GM19324 (cell line): Measurements from ENCODE around the gene KCP.
"Not testable (repeated sequence)": the region's sequence is repeated elsewhere in the genome, so short reads cannot be mapped to it uniquely, and the experiment has no call there.

Experiments used
- ATAC-seq: cut with Tn5 transposase; IDR thresholded peaks from one replicate; pipeline ENCODE4 v1.9.1; 2021; ENCODE audit warnings: mild to moderate bottlenecking, moderate library complexity; ENCODE audit not compliant: unreplicated experiment, low FRiP score

KCP gene

GRCh38 chr7:128922496-128923410, 12.2 kb upstream of the KCP start:
- ATAC-seq: no peak

DNA sequence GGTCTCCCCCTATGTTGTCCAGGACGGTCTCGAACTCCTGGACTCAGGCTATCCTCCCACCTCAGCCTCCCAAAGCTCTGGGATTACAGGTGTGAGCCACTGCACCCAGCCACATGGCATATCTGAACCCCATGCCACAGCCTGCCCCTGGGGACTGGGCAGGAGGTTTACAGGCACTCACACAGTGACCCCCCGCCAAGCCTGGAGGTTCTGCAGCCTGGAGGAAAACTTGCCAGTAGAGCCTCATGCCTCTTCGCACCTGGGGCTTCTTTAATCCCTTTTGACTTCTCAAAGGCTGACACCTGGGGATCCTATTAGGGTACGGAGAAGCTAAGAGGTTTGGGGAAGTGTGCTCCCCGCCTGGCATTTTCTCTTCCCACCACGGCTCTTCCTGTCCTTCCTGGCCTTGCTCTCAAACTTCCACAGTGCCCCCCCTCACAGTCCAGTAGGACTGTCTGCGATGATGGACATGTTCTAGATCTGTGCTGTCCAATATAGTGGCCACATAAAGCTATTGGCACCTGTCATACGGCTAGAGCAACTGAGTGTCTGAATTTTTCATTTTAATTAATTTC, 11.4 kb upstream of the KCP start:
- no peak for ATAC-seq

- ATAC-seq: no peak
Observed at GRCh38 chr7:128920913-128921582, 10.5 kb upstream of the KCP start.

- ATAC-seq: no peak
Observed at GRCh38 chr7:128919881-128920799, 9.6 kb upstream of the KCP start.

GRCh38 chr7:128919241-128919640, 8.7 kb upstream of the KCP start:
- no peak for ATAC-seq

DNA sequence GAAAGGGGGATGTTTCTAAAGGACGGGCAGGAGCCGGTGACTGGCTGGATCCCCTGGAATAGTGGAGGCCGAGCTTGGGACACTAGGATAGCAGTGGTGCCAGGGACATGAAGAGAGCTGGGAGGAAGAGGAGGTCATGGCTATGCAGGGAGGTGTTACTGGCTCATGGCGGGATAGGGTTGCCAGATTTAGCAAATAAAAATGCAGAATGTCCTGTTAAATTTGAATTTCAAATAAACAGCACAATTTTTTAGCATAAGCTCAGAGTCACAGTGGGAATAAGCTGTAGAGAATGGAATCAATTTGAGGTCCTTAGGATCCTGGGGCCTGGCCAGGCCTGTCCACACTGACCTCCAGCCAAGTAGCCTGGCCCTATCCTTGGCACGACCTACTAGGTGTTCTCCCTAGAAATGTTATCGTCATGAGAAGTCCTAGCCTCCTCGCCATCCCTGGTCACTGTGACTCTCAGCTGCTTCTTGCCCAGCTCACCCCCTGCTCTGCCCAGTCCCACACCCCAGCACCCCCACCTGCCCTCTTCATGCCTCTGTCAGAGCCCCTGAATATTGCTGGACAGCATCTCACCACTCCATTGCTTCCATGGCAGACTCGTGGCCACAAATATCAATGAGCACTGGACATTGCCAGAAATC, 7.6 kb upstream of the KCP start:
- ATAC-seq: no peak

DNA sequence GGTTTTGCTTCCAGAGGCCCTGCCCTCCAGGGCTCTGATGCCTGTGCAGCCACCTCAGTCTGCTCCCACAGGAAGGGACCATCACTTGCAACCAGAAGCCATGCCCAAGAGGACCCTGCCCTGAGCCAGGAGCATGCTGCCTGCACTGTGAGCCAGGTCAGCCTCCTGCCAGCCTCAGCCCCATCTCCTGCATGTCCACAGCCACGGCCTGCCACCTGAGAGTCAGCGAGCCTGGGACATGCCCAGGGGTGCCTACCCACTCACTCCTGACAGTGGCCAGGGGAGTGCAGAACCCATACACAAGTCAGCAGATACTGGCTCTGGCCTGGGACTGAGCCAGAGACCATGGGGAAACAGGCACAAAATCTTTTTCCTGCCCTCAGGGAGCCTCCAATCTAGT, 6.6 kb upstream of the KCP start:
- no peak for ATAC-seq

DNA sequence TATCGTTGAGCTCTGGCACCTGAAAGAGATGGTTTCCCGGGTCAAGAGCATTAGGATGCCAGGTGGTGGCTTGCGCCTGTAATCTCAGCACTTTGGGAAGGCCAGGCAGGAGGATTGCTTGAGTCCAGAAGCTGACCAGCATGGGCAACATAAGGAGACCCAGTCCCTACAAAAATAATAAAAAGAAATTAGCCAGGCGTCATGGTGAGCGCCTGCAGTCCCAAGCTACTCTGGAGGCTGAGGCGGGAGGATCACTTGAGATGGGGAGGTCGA, 6.1 kb upstream of the KCP start:
- no peak for ATAC-seq

DNA sequence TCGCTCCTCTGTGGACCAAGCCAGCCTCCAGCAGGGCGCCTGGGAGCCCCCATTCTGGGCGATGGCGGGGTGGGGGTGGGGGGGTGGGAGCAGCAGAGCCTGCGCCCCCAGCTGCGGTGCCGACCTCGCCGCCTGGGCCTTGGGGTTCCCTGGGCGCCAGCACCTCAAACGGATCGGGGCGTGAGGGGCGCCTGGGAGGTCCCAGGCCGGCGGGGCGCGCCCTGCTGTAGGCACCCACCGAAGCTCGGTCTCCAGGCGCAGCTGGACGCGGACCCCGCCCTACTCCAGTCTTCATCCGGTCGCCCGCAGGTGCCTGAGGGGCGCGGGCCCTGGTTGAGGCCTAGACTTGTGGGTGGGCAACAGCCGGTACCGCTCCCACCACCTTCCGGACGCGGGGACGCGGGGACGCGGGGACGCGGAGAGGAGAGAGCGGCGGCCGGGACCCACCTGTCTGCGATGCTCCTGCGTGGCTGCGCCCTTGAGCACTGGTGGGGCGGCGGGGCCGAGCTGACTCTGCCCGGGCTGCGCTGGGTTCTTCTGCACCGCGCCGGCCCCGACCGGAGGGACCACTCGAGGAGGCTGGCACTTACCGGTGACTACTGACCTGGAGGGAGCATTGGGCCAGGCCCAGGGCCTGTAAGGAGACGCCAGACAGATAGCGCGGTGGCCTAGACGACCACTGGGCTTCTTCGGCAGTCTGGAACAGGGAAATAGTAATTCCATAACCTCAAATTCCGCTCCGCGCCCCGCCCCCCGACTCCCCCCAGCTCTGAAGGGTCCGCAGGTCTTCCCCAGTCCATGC, 5.5 kb upstream of the KCP start:
- ATAC-seq: no peak

GRCh38 chr7:128915271-128915819, 4.8 kb upstream of the KCP start:
- ATAC-seq: no peak

- no peak for ATAC-seq
Observed at GRCh38 chr7:128914566-128915151, 4.2 kb upstream of the KCP start.

- ATAC-seq: no peak
Observed at GRCh38 chr7:128913870-128914565, 3.5 kb upstream of the KCP start.

GRCh38 chr7:128912709-128913495, 2.4 kb upstream of the KCP start:
- ATAC-seq: not testable (repeated sequence)

GRCh38 chr7:128912281-128912680, 1.8 kb upstream of the KCP start:
- ATAC-seq: no peak

DNA sequence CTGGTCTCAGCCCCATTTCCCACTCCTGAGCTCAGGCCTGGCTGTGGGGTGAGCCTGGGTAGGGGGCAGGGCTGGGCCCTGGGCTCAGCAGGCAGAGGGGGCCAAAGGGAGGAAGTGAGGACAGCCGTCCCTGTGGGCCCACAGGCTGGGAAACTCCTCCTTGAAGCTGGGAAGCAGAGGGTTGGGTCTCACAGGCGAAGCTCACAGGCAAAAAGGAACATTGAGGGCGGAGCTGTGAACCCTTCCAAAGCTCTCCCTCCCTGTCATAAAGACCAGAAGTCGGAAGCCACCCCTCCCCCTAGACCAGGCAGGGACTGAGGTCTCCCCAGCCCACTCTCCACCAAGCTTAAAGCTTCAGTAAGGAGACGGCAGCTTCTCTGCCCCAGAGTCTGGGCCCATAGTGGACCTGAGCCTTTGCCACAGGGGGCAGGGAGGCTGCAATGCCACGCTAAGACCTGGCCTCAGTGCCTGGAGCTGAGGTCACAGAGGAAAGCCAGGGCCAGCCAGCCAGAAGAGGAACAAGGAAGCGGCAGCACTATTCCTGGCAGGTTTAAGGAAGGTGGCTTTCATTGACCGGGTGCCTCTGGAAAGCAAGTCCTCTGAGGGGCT, 1.0 kb upstream of the KCP start:
- ATAC-seq: no peak

DNA sequence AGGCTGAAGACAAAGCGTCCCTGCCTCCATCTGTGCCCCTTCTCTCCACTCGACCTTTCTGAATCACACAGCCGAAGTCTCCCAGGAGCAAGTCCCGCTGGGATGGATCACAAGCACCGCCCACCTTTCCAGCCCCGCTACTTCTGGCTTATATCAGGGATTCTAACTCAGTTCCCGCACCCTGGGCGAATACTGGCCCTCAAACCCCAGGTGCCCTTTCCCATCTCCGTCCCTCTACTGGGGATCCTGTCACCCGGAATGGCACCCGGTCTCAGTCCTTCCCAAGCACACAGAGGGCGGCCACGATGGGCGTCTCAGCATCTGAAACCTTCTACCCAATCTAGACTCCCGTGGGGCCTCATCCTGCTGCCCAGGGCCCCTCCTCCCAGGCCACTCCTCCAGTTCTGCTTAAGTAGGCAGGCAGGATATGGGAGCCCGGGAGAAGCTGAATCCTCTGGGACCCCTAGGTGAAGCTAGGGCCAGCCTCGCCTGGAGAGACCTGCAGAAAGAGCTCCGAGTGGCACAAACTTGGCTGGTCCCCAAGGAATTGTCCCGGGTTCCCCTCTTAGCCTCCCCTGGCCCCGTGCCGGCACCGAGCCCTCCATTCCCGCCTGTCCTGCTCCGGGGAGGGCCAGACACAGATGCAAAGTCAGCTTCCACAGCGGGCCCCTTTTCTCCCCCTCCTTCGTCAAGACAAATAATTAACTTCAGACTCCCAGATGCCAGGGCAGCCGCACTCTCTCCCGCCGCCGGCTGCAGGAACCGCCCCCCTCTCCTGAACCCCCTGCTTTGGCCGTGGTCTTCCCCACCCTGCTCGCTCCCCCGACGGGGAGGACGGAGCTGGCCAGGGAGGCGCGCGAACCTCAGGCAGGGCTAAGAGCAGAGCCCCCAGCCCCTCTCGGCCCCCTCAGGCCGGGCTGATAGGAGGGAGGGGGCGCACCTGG, 612 bp downstream of the KCP start:
- ATAC-seq: no peak
